Activated CD4-positive, alpha-beta memory T cell treated with anti-CD3 and anti-CD28 coated beads for 36 hours (primary cell): ENCODE results near the gene LAMA5. TPM values are rescaled to one million over a fixed set of nuclear protein-coding genes. Genes with fewer than 3 reads are reported as not detected.

ENCODE experiments used
- CTCF ChIA-PET: fragments of 350-600 bp; sonication (Branson Sonifier 250); formaldehyde crosslinking; loops from one replicate; lab custom pipeline; 2021; ENCODE audit warnings: antibody characterized with exemption, inconsistent platforms; lab: Charles Lee
- POLR2A ChIA-PET: fragments of 350-600 bp; sonication (Branson Sonifier 250); formaldehyde crosslinking; loops from one replicate; lab custom pipeline; 2021; ENCODE audit warnings: antibody characterized with exemption; lab: Charles Lee
- DNase-seq: peaks from one replicate; pipeline ENCODE4 v3.0.0-alpha.2; 2020
- H3K27ac Mint-ChIP-seq: one replicate; pipeline ENCODE4 v1.8.0; 2021; ENCODE audit warnings: mixed read lengths
- H3K27me3 Mint-ChIP-seq: one replicate; pipeline ENCODE4 v1.8.0; 2021; ENCODE audit warnings: mixed read lengths
- H3K36me3 Mint-ChIP-seq: one replicate; pipeline ENCODE4 v1.8.0; 2021; ENCODE audit warnings: mixed read lengths
- H3K4me1 Mint-ChIP-seq: one replicate; pipeline ENCODE4 v1.8.0; 2021; ENCODE audit warnings: low read depth, mixed read lengths
- H3K4me3 Mint-ChIP-seq: one replicate; pipeline ENCODE4 v1.8.0; 2021; ENCODE audit warnings: mild to moderate bottlenecking, mixed read lengths
- H3K9me3 Mint-ChIP-seq: one replicate; pipeline ENCODE4 v1.8.0; 2021; ENCODE audit warnings: mixed read lengths
- intact Hi-C: fragments of 100-400 bp; cut with micrococcal nuclease; formaldehyde crosslinking; loops from one replicate; pipeline ENCODE4 v1.15.1; 2023
- total RNA-seq, 2 experiments: library from RNA; stranded (reverse); gene quantifications; one replicate each; pipeline ENCODE4 v1.2.3, GENCODE V29; 2021

The LAMA5 gene
- total RNA-seq, 2 experiments from 2014 or later: 0.78 to 1.1 TPM

GRCh38 chr20:62365814-62366369 is 1.2 kb downstream of the LAMA5 start:
- intact Hi-C loops: no loop called here
- H3K9me3 Mint-ChIP-seq: no peaks in the 10 kb centered on the region
- H3K36me3 Mint-ChIP-seq: no peaks in the 10 kb centered on the region
- H3K27ac Mint-ChIP-seq: no peak overlapping the region
- peaks cover 2% of the 10 kb centered on the region for H3K4me1 Mint-ChIP-seq
- no peak for DNase-seq
- POLR2A ChIA-PET: no interaction called here
- peaks cover 27% of the 10 kb centered on the region for H3K27me3 Mint-ChIP-seq
- H3K4me3 Mint-ChIP-seq: no peak overlapping the region
- CTCF ChIA-PET: interaction anchor here (1.0 to 1.9 kb wide), 3 partner anchors 16 to 251 kb away, joined by 3 to 6 read pairs (median 3); no protein-coding TSS in a partner anchor

GRCh38 chr20:62364911-62365736 is 2.0 kb downstream of the LAMA5 start:
- Mint-ChIP-seq H3K27ac (no peak overlapping the region), H3K9me3 (no peaks in the 10 kb centered on the region), H3K27me3 (peaks cover 27% of the 10 kb centered on the region), H3K4me1 (peaks cover 2% of the 10 kb centered on the region), H3K4me3 (no peak overlapping the region), H3K36me3 (no peaks in the 10 kb centered on the region)
- POLR2A ChIA-PET: no interaction called here
- CTCF ChIA-PET: interaction anchor here (1.0 to 1.9 kb wide), 3 partner anchors 17 to 252 kb away, joined by 3 to 6 read pairs (median 3); no protein-coding TSS in a partner anchor
- intact Hi-C loops: no loop called here
- DNase-seq: no peak

- Mint-ChIP-seq H3K36me3 (no peaks in the 10 kb centered on the region), H3K4me3 (no peak overlapping the region), H3K27ac (no peak overlapping the region), H3K27me3 (peaks cover 23% of the 10 kb centered on the region), H3K4me1 (no peaks in the 10 kb centered on the region), H3K9me3 (no peaks in the 10 kb centered on the region)
- CTCF ChIA-PET: interaction anchor here (0.6 to 1.9 kb wide), 2 partner anchors 18 to 72 kb away, joined by 3 to 6 read pairs; no protein-coding TSS in a partner anchor
- POLR2A ChIA-PET: no interaction called here
- no peak for DNase-seq
- intact Hi-C loops: no loop called here
Observed at GRCh38 chr20:62363920-62364851, 2.9 kb downstream of the LAMA5 start.

- Mint-ChIP-seq H3K27me3 (peaks cover 21% of the 10 kb centered on the region), H3K4me1 (no peaks in the 10 kb centered on the region), H3K27ac (no peak overlapping the region), H3K4me3 (no peak overlapping the region), H3K9me3 (no peaks in the 10 kb centered on the region), H3K36me3 (no peaks in the 10 kb centered on the region)
- POLR2A ChIA-PET: no interaction called here
- DNase-seq: no peak
- CTCF ChIA-PET: interaction anchor here (0.6 kb wide), 1 partner anchor 71 kb away, joined by 3 read pairs; no protein-coding TSS in a partner anchor
- intact Hi-C loops: no loop called here
Observed at GRCh38 chr20:62362991-62363919, 3.9 kb downstream of the LAMA5 start.

GRCh38 chr20:62362590-62362940 is 4.5 kb downstream of the LAMA5 start:
- no peak overlapping the region for H3K4me3 Mint-ChIP-seq
- no peak for DNase-seq
- intact Hi-C loops: no loop called here
- no peak overlapping the region for H3K27ac Mint-ChIP-seq
- no peaks in the 10 kb centered on the region for H3K36me3 Mint-ChIP-seq
- CTCF ChIA-PET: no interaction called here
- peaks cover 20% of the 10 kb centered on the region for H3K27me3 Mint-ChIP-seq
- POLR2A ChIA-PET: no interaction called here
- H3K9me3 Mint-ChIP-seq: no peaks in the 10 kb centered on the region
- H3K4me1 Mint-ChIP-seq: no peaks in the 10 kb centered on the region

GRCh38 chr20:62361799-62362589 is 5.1 kb downstream of the LAMA5 start:
- intact Hi-C loops: no loop called here
- H3K27ac Mint-ChIP-seq: no peak overlapping the region
- H3K9me3 Mint-ChIP-seq: no peaks in the 10 kb centered on the region
- no peak overlapping the region for H3K4me3 Mint-ChIP-seq
- H3K36me3 Mint-ChIP-seq: no peaks in the 10 kb centered on the region
- ChIA-PET POLR2A (no interaction called here), CTCF (no interaction called here)
- DNase-seq: no peak
- H3K4me1 Mint-ChIP-seq: no peaks in the 10 kb centered on the region
- peaks cover 20% of the 10 kb centered on the region for H3K27me3 Mint-ChIP-seq

GRCh38 chr20:62360854-62361798 is 6.0 kb downstream of the LAMA5 start:
- no peak for DNase-seq
- peaks cover 22% of the 10 kb centered on the region for H3K27me3 Mint-ChIP-seq
- no peaks in the 10 kb centered on the region for H3K36me3 Mint-ChIP-seq
- CTCF ChIA-PET: no interaction called here
- H3K27ac Mint-ChIP-seq: no peak overlapping the region
- H3K4me1 Mint-ChIP-seq: no peaks in the 10 kb centered on the region
- intact Hi-C loops: no loop called here
- POLR2A ChIA-PET: no interaction called here
- no peak overlapping the region for H3K4me3 Mint-ChIP-seq
- no peaks in the 10 kb centered on the region for H3K9me3 Mint-ChIP-seq

GRCh38 chr20:62359491-62360121 is 7.5 kb downstream of the LAMA5 start:
- intact Hi-C loops: no loop called here
- DNase-seq: no peak

GRCh38 chr20:62359043-62359490 is 8.0 kb downstream of the LAMA5 start:
- CTCF ChIA-PET: no interaction called here
- no peak overlapping the region for H3K4me3 Mint-ChIP-seq
- intact Hi-C loops: no loop called here
- H3K36me3 Mint-ChIP-seq: no peaks in the 10 kb centered on the region
- no peaks in the 10 kb centered on the region for H3K4me1 Mint-ChIP-seq
- no peak for DNase-seq
- peaks cover 9% of the 10 kb centered on the region for H3K27me3 Mint-ChIP-seq
- no peak overlapping the region for H3K27ac Mint-ChIP-seq
- POLR2A ChIA-PET: no interaction called here
- H3K9me3 Mint-ChIP-seq: no peaks in the 10 kb centered on the region

More at GRCh38 chr20:62359491-62360121, 7.5 kb downstream of the LAMA5 start:
- no peaks in the 10 kb centered on the region for H3K4me1 Mint-ChIP-seq
- no peak overlapping the region for H3K4me3 Mint-ChIP-seq
- POLR2A ChIA-PET: no interaction called here
- H3K27ac Mint-ChIP-seq: no peak overlapping the region
- no peaks in the 10 kb centered on the region for H3K36me3 Mint-ChIP-seq
- H3K27me3 Mint-ChIP-seq: peaks cover 11% of the 10 kb centered on the region
- CTCF ChIA-PET: no interaction called here
- H3K9me3 Mint-ChIP-seq: no peaks in the 10 kb centered on the region
